ENCODE data around the gene FPR2. TPM values are rescaled to one million over a fixed set of nuclear protein-coding genes. Genes with fewer than 3 reads are reported as not detected.

The FPR2 gene
- total and polyA plus RNA-seq, 9 of the 15 experiments (the other 6 are each of a cell fraction or from before 2014, with no cell fraction given), result 0.03 to 0.15 (median 0.07) TPM; not detected in 6

GRCh38 chr19:51799034-51799773 lies 38.2 kb downstream of the FPR2 start (continued):
- TF ChIP-seq PHF21A (IDR thresholded peaks at IDR 0.05; ENCODE audit: borderline replicate concordance, low read depth), result no peak
- peak; percentile 36; the same call in 1 of the 2 replicates for TF ChIP-seq MBD1 (CRISPR knock-in tag; IDR thresholded peaks at IDR 0.05)
- TF ChIP-seq ZNF449 (CRISPR knock-in tag; IDR thresholded peaks at IDR 0.05), result no peak
- no peak for TF ChIP-seq ZBTB49 (CRISPR knock-in tag; IDR thresholded peaks at IDR 0.05; ENCODE audit: borderline replicate concordance)
- peak; percentile 38; the same call in 1 of the 2 replicates for TF ChIP-seq ATF7 (IDR thresholded peaks at IDR 0.05)
- no peak for TF ChIP-seq ZNF318 (IDR thresholded peaks at IDR 0.05; ENCODE audit: borderline replicate concordance in 1 of 2, low read depth in 1 of 2)
- TF ChIP-seq PTRF (tag; IDR thresholded peaks at IDR 0.05), result no peak
- TF ChIP-seq ZNF583 (CRISPR knock-in tag; IDR thresholded peaks at IDR 0.05), result peak; percentile 71
- TF ChIP-seq IRF2 (CRISPR knock-in tag; IDR thresholded peaks at IDR 0.05), result no peak
- no peak; the same call in 1 of the 2 replicates for TF ChIP-seq ZNF354B (CRISPR knock-in tag; IDR thresholded peaks at IDR 0.05)
- no peak for TF ChIP-seq HNRNPL (IDR thresholded peaks at IDR 0.05; ENCODE audit: low read depth, low read length)
- peak; percentile 32; the same call in 1 of the 2 replicates for TF ChIP-seq NFE2 (IDR thresholded peaks at IDR 0.05; ENCODE audit: low read depth)
- TF ChIP-seq KDM1A (IDR thresholded peaks at IDR 0.05), result no peak

Measured in K562 (cell line).